ENCODE data around the gene MYO7A.

- no peak for TF ChIP-seq CTCF (IDR thresholded peaks at IDR 0.05)
- TF ChIP-seq POLR2AphosphoS5 (IDR thresholded peaks at IDR 0.05), result no peak
- no peak for TF ChIP-seq POLR2A (IDR thresholded peaks at IDR 0.05)
Observed at GRCh38 chr11:77206264-77207018, 78.4 kb downstream of the MYO7A start.
